Stimulated activated naive CD4-positive, alpha-beta T cell treated with Interleukin-2 at 50 U/mL for 16 hours (primary cell): Measurements from ENCODE around the gene CHST4.
A peak's percentile ranks its signal among the peaks of the same experiment; 100 is the strongest.
"Not testable (repeated sequence)": the region's sequence is repeated elsewhere in the genome, so short reads cannot be mapped to it uniquely, and the experiment has no call there.

Source experiments
- DNase-seq: peaks from one replicate; lab custom pipeline; 2025; lab: John Stamatoyannopoulos, UW

The CHST4 gene

GRCh38 chr16:71526111-71526631 lies at the start of gene CHST4:
Gene CHST4 (plus strand): TSS chr16:71526426. CDS start chr16:71536678, 10,252 bp downstream.
- DNase-seq = no peak

GRCh38 chr16:71476457-71477124 lies 49.6 kb upstream of the CHST4 start:
- no peak for DNase-seq

- no peak for DNase-seq
Observed at GRCh38 chr16:71479420-71479819, 46.8 kb upstream of the CHST4 start.

GRCh38 chr16:71480956-71481355 lies 45.3 kb upstream of the CHST4 start:
- DNase-seq = no peak

GRCh38 chr16:71482569-71482968 lies 43.7 kb upstream of the CHST4 start:
- no peak for DNase-seq

GRCh38 chr16:71484006-71484893 lies 42.0 kb upstream of the CHST4 start:
- DNase-seq = peak; percentile 75

- no peak for DNase-seq
Observed at GRCh38 chr16:71489122-71489521, 37.1 kb upstream of the CHST4 start, which contains the start of gene ZNF19. Gene ZNF19 (minus strand): TSS chr16:71489324. CDS start chr16:71482114, 7,210 bp downstream.

GRCh38 chr16:71490361-71490760 lies 35.9 kb upstream of the CHST4 start:
- no peak for DNase-seq

GRCh38 chr16:71491054-71491453 lies 35.2 kb upstream of the CHST4 start:
- no peak for DNase-seq

- no peak for DNase-seq
Observed at GRCh38 chr16:71492786-71493185, 33.4 kb upstream of the CHST4 start.

GRCh38 chr16:71493213-71493612 lies 33.0 kb upstream of the CHST4 start:
- DNase-seq = no peak

- no peak for DNase-seq
Observed at GRCh38 chr16:71498031-71498430, 28.2 kb upstream of the CHST4 start.

- no peak for DNase-seq
Observed at GRCh38 chr16:71499775-71500364, 26.4 kb upstream of the CHST4 start.

GRCh38 chr16:71500964-71501363 lies 25.3 kb upstream of the CHST4 start:
- no peak for DNase-seq

- no peak for DNase-seq
Observed at GRCh38 chr16:71501547-71501946, 24.7 kb upstream of the CHST4 start.

GRCh38 chr16:71504051-71504450 lies 22.2 kb upstream of the CHST4 start:
- not testable (repeated sequence) for DNase-seq

- no peak for DNase-seq
Observed at GRCh38 chr16:71504901-71505300, 21.3 kb upstream of the CHST4 start.

GRCh38 chr16:71507061-71507460 lies 19.2 kb upstream of the CHST4 start:
- DNase-seq = no peak

- no peak for DNase-seq
Observed at GRCh38 chr16:71513302-71513701, 12.9 kb upstream of the CHST4 start.

- DNase-seq = no peak
Observed at GRCh38 chr16:71514476-71514875, 11.8 kb upstream of the CHST4 start.

- DNase-seq = no peak
Observed at GRCh38 chr16:71515026-71515425, 11.2 kb upstream of the CHST4 start.

GRCh38 chr16:71520550-71520949 lies 5.7 kb upstream of the CHST4 start:
- DNase-seq = no peak
